ENCODE data around the gene FBL.
A peak's percentile ranks its signal among the peaks of the same experiment; 100 is the strongest.

The FBL gene

DNA sequence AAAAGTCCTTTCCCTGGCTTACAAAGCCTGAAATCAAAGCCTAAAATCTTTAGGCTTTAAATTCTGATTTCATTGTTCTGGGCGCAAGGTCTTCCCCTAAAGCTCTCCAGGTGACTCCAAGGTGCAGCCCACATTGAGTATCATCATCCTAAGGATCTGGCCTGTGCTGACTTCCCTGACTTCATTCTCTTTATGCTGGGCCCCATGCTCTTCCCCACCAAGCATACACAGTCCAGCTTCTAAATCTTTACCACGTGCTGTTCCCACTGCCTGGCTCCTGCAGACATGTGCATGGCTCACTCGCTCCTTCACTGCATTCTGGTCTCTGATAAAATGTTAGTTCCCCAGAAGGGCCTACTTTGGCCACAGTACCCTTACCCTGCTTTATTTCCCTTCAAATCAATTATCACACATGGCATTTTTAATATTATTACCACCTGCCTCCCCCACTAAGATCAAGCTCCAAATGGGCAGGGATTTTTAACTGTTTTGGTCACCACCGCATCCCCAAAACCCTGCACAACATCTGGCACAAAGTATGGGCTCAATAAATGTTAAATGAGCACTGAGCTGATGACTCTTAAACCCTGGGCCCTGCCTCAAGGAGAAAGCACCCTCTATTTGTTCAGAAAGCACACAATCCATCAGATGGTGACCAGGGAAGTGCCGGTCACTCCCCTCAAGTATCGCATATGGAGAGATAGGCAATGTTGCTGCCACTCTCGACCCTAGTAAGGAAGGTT is 3.3 kb downstream of the FBL start:
- DNase-seq (ENCODE audit: low spot score), result no peak

DNA sequence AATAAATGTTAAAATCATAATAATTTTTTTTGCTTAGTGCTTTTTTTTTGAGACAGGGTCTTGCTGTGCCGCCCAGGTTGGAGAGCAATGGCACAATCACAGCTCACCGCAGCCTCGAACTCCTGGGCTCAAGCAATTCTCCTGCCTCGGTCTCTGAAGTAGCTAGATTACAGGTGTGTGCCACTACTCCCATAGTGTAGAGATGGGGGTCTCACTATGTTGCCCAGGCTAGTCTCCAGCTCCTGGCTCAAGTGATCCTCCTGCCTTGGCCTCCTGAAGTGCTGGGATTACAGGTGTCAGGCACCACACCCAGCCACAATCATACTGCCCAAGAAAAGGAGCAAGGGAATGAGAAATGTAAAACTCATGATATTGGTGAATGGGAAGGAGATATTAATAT is 5.1 kb downstream of the FBL start:
- no peak for DNase-seq (ENCODE audit: low spot score)

DNA sequence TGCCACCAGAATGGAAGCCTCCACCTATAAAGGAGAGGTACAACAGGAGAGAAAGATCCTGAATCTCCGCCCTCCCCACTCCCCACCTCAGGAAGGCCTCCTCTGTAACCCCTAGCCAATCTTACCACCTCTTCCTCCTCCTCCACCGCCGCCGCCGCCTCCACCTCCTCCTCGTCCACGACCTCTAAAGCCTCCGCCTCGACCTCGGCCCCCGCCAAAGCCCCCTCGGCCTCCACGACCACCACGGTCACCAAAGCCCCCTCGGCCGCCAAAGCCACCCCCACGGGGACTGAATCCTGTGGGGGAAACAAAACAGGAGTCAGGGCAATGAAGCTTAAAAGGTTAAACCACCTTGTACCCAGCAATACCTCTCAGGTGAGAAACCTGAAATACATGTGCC is 5.7 kb downstream of the FBL start:
- no peak for DNase-seq (ENCODE audit: low spot score)

GRCh38 chr19:39839678-39840327 is 6.4 kb downstream of the FBL start:
- no peak for DNase-seq (ENCODE audit: low spot score)

DNA sequence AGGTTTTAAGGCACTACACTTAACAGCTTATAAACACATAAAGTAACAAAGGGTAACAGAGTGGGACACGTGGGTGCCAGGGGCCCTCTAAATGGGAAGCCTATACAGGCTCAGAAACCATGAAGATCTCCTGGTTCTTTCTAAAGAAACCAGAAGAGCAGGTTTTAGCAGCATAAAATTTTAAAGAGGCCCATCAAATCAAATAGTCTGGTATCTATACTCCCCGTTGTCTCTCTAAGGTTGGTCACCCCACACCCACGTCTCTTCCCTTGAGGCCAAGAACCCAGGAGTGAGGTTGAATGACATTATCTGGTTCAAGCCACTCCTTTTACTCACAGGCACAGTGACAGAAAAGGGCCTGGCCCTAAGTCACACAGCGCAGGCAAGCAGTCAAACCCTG is 7.6 kb downstream of the FBL start:
- no peak for DNase-seq (ENCODE audit: low spot score)

DNA sequence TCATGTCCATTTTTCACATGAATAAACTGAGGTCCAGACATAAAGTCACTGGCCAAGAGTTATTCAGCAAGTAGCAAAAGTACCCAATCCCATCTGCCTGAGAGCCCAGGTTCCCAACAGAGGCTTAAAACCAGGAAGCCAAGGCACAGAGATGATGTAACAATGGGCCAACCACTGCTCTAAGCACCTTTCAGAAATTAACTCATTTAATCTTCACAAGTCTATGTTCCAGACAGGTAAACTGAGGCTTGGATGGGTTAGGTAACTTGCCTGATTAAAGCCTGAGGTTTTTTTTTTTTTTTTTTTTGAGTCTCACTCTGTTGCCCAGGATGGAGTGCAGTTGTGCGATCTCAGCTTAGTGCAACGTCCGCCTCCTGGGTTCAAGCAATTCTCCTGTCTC is 8.2 kb downstream of the FBL start:
- DNase-seq (ENCODE audit: low spot score), result no peak

- DNase-seq (ENCODE audit: low spot score), result no peak
These were observed 11.8 kb downstream of the FBL start for GRCh38 chr19:39834287-39834841.

DNA sequence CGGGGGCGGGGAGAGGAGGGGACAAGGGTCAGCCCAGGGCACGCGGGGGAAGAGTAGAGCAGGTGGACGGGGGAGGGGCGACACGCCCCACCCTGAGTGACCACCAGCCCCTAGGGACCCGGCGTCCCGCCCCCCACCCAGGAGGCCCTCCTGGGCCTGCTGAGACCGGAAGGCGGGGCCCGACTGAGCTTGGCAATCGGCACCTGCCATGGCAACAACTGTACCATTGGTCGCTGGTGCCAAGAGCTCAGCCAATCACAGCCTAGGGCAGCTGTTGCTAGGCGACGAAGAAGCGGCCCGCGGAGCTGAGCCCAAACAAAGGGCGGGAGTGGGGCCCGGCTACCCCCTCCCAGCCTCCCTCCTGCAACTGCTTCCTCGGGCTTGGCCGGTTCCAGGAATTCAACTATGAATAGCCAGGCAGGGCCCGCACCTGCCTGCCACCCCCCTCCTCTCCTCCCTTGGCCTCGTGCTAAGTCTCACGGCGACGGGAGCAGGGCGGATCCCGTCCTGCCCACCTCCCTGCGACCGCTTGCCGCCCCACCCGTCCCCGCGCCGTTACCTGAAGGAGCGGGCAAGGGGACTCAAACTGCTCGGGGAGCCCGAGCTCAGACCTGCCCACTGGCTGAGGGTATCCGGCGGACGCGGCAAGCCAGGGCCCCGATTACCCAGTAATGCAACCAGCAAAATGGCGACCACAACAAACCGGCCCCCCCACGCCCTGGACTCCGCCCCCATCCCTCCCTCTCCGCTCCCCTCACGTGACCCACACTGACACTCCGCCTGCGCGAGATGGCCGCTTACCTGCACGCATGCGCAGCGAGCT is 12.5 kb downstream of the FBL start, which contains the start of gene DYRK1B:
TSS of gene DYRK1B (minus strand) at position 699 of the 823 bp plus-strand sequence. CDS start 2,295 bp downstream, outside the sequence.
- DNase-seq (ENCODE audit: low spot score), result peak; percentile 99

DNA sequence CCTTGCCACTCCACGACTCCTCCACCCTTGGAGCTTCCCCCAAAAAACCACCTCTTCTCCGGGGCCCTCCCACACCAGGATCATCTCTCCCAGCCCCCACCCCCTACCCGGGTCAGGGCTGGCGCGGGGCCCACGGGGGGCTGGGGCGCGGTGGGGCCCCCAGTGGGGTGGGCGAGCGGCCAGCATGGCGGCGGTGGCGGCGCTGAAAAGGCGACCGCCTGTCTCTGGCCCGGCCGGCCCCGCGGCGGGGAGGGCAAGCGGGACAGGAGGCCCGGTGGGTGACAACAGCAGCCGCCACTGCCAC is 13.1 kb downstream of the FBL start:
- DNase-seq (ENCODE audit: low spot score), result no peak

GRCh38 chr19:39832341-39833083 is 13.7 kb downstream of the FBL start:
- no peak for DNase-seq (ENCODE audit: low spot score)

- no peak for DNase-seq (ENCODE audit: low spot score)
These were observed 14.5 kb downstream of the FBL start for GRCh38 chr19:39831679-39832078.

DNA sequence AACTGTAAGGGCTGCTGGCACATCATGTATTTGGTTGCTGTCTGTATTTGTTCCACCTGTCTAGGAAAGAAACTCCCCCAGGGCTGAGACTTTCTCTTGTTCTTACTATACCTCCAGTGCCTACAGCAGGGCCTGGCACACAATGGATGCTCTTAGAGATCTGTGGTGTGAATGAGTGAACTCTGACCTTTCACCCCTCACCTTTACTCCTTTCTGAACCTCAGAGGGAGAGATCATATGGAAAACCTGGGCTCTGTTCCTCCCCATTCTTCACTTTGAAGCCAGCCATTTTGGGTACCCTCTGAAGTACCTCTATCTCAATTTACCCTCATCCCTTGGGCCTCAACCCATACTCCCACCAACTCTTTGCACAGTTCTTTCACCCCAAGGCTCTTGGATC is 15.3 kb downstream of the FBL start:
- no peak for DNase-seq (ENCODE audit: low spot score)

DNA sequence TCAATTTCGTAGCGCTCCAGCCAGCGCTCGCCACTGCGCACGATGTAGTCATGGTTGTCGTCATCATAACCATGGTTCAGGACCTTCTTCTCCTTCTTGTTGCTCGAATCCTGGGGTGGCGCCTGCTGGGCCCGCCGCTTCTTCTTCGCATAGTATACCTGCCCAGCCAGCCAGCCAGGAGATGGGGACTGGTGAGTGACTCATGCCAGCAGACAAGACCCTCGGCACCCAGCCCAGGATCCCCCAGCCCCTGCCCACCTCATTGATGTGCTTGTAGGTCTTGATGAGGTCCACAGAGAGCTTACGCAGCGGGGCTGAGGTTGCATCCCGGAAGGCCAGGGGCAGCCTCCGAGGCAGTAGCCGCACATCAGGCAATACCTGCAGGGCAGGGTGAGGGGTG is 15.8 kb downstream of the FBL start:
- DNase-seq (ENCODE audit: low spot score), result no peak

DNA sequence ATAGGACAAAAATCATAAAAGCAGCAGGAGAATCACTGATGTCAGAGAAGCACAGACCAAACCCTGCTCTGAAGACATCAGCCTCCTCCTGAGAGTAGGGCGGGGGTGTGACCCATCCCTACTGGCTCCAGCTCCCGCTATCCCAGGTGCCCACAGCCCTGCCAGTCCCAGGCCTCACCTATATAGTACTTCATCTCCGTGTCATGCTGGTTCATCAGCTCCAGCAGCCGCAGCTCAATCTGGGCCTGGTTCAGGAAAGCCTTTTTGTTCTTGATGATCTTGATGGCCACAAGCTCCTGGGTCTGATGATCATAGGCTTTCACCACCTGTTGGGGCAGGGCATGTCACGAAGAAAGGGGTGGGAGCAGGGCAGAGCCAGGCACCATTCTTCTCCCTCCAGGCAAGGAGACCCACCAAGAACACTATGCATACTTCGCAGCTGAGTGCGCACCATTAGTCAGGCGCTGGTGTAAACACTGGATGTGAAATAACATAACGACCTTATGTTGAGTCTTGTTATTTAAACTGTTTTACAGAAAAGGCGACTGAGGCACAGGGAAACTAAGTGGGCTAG is 16.4 kb downstream of the FBL start:
- no peak for DNase-seq (ENCODE audit: low spot score)

DNA sequence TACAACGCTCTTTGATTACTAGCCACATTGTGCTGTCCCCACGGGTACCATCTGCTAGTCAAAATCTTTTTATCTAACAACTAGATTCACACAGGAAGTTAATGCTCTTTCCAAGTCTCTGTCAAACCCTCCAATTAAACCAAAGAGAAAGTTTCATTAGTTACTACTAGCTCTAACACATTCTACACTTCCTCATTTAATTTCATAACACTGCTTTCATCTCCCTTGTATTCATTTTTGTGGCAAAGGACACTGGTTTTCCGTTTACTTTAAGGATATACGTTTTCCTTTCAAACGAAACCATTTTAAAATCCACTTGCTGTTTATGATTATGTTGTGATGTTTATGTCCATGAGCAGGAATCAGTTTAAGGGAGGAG is 17.5 kb downstream of the FBL start:
- DNase-seq (ENCODE audit: low spot score), result no peak

- no peak for DNase-seq (ENCODE audit: low spot score)
These were observed 18.0 kb downstream of the FBL start for GRCh38 chr19:39828015-39828653.

DNA sequence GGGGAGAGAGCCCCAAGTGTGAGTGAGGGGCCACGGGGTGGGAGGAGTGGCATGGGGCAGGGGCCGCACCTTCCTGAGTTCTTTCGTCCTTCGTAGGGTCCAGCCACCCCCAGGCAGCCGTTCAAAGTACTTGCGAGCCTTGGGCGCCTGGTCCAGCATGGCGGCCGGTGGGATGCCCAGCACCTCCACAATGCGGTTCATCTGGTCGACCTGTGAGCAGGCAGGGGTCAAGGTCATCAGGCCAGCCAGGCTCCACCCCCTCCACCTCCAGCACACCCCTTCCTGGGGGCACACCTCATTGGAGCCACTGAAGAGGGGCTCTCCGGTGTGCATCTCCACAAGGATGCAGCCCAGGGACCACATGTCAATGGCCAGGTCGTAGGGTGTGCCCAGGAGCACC is 19.0 kb downstream of the FBL start:
- no peak for DNase-seq (ENCODE audit: low spot score)

DNA sequence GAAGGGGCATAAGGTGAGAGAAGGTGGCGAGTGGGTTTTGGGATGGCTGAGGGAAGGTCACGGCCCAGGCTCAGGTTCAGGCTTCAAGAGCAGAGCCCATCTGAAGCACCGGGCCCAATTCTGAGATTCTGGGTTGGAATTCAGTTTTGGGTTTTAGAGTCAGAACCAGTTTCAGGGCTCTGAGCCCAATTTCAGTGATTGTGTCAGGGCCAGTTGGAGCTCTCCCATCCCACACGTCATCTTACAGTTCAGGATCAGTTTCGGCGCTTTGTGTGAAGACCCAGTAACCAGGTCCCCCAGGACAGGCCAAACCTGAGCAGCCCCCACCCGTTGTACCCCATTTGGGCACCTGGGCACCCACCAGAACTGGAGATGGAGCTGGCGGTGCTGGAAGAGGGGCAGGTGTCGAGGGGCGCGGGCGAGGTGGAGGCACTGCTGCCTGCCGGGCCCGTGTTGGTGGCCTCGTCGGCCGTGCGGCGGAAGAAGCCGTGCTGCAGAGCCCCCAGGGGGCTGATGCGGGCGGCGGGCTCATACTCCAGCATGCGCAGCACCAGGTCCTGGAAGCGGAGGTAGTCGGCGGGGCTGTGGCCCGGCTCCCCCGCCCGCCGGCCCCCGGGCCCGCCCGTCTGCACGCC is 19.8 kb downstream of the FBL start:
- DNase-seq (ENCODE audit: low spot score), result no peak

GRCh38 chr19:39825531-39826076 is 20.6 kb downstream of the FBL start:
- DNase-seq (ENCODE audit: low spot score), result no peak

GRCh38 chr19:39825093-39825463 is 21.1 kb downstream of the FBL start:
- DNase-seq (ENCODE audit: low spot score), result no peak
